Measurements from ENCODE around the gene CHMP4B.

The CHMP4B gene

DNA sequence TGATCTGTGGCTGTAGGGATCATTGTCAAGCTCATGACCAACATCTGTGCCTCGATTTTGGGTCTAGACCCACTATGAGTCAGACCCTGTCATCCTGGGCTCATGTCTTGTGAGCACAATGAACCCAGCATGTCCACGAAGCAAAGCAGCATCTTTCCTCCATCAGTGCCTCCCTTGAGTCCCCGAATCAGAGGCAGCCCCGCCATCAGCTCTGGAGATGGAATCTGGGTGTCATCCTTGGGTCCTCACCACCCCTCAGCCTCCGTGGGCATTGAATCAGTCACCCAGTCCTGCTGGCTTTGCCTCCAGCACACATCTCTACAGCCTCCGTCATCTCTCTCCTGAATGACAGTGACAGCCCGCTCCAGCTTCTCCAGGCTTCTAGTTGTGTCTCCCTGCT lies 56.9 kb downstream of the CHMP4B start:
- in situ Hi-C loops (cut with HindIII; ENCODE audit: low sequenced_read_pairs), result no loop called here
- H3K4me3 ChIP-seq (ENCODE audit: low read depth, low read length), result no peak overlapping the region
- no peak for DNase-seq (ENCODE audit: low read depth, low spot score)
- TF ChIP-seq, protein P1, sequence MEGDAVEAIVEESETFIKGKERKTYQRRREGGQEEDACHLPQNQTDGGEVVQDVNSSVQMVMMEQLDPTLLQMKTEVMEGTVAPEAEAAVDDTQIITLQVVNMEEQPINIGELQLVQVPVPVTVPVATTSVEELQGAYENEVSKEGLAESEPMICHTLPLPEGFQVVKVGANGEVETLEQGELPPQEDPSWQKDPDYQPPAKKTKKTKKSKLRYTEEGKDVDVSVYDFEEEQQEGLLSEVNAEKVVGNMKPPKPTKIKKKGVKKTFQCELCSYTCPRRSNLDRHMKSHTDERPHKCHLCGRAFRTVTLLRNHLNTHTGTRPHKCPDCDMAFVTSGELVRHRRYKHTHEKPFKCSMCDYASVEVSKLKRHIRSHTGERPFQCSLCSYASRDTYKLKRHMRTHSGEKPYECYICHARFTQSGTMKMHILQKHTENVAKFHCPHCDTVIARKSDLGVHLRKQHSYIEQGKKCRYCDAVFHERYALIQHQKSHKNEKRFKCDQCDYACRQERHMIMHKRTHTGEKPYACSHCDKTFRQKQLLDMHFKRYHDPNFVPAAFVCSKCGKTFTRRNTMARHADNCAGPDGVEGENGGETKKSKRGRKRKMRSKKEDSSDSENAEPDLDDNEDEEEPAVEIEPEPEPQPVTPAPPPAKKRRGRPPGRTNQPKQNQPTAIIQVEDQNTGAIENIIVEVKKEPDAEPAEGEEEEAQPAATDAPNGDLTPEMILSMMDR (IDR thresholded peaks at IDR 0.05; ENCODE audit: low read depth, low read length), result no peak

DNA sequence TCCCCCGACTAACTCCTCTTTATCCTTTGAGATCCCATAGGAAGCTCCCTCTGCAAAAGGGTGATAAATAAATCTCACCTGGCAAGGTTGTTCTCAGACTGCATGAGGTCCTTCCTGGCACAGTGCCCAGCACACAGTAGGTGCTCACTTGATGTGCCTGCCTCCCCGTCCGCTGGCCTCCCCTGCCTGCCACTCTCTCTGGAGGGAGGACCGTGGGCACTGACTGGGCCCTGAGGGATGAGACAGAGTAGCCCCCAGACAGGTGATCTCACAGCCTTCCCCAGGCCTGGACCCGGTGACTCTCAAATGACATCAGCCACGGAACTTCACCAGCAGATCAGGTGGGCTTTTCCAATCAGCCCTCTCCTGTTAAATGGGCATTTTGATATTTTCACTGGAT lies 57.4 kb downstream of the CHMP4B start:
- in situ Hi-C loops (cut with HindIII; ENCODE audit: low sequenced_read_pairs), result no loop called here

DNA sequence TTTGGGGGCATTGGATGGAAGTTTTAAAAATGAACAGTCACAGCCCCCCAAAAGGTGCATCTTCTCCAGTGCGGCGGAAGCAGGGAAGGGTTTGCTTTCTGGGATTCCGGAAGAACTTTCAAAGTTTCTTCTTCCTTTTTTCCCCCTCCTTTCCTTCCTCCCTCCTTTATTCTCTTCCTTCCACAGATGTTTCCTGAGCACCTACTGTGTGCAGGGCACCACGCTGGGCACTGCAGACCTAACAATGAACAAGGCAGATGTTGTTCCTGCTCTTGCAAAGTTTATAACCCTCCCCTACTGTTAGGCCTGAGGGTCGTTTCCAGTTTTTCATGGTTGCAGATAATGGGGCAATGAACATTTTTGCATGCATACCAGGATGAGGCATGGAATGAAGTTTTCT lies 58.1 kb downstream of the CHMP4B start:
- TF ChIP-seq, protein P1 (IDR thresholded peaks at IDR 0.05; ENCODE audit: low read depth, low read length), result no peak
- no peak for DNase-seq (ENCODE audit: low read depth, low spot score)
- no peak overlapping the region for H3K4me3 ChIP-seq (ENCODE audit: low read depth, low read length)
- in situ Hi-C loops (cut with HindIII; ENCODE audit: low sequenced_read_pairs), result no loop called here

More for the DNA sequence above, 57.4 kb downstream of the CHMP4B start:
- TF ChIP-seq, protein P1 (IDR thresholded peaks at IDR 0.05; ENCODE audit: low read depth, low read length), result no peak
- H3K4me3 ChIP-seq (ENCODE audit: low read depth, low read length), result no peak overlapping the region
- no peak for DNase-seq (ENCODE audit: low read depth, low spot score)

DNA sequence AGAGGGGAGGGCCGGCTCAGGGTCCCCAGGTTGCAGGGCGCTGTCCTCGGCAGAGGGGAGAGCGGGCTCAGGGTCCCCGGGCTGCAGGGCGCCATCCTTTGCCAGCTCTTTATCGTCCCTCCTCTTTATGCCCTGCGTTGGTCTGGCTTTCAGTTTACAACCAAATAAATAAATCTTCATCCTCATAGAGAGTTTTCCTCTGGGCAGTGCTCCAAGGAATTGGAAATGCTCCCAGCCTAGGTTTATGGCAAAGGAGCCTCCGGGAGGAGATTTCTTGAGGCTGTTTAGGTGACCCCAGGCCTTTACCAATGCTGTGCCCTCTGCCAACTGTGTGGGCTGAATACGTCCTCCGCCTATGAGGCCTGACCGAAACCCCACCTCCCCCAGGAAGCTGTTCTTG lies 60.2 kb downstream of the CHMP4B start:
- in situ Hi-C loops (cut with HindIII; ENCODE audit: low sequenced_read_pairs), result no loop called here
- TF ChIP-seq, protein P1 (IDR thresholded peaks at IDR 0.05; ENCODE audit: low read depth, low read length), result no peak
- no peak for DNase-seq (ENCODE audit: low read depth, low spot score)
- H3K4me3 ChIP-seq (ENCODE audit: low read depth, low read length), result no peak overlapping the region

DNA sequence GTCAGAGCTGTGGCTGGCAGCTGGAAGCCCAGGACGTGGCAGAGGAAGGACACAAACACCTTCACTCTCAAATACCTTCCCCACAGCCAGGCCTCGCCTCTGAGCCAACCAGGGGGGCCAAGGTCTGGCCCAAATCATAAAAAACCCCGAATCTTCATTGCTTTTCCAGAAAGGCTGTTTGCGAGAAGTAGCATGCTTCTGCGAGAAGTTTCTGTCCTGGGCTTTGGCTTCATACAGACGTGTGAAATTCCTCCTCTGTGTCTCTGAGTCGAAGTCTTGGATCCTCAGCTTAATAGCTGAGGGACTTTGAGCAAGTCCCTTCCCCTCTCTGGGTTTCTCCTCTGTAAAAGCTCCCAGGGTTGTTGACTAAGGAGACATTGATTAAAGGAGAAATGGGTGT lies 63.0 kb downstream of the CHMP4B start:
- no peak for DNase-seq (ENCODE audit: low read depth, low spot score)
- TF ChIP-seq, protein P1 (IDR thresholded peaks at IDR 0.05; ENCODE audit: low read depth, low read length), result no peak
- H3K4me3 ChIP-seq (ENCODE audit: low read depth, low read length), result no peak overlapping the region
- in situ Hi-C loops (cut with HindIII; ENCODE audit: low sequenced_read_pairs), result no loop called here

DNA sequence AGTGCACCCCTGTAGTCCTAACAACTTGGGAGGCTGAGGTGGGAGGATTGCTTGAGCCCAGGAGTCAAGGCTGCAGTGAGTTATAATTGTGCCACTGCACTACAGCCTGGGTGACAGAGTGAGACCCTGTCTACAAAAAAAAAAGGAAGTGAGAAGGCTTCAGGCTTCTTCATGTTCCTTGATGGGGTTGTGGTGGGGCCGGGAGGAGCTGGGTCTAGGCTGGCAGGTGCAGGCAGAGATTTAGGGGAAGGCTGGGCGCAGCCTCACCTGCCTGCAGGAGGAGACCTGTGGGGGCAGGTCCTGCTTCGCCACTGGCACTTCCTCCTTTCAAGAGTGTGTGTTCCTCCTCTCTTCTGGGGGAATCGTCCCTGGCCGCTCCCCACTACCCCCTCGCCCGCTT lies 63.9 kb downstream of the CHMP4B start:
- in situ Hi-C loops (cut with HindIII; ENCODE audit: low sequenced_read_pairs), result no loop called here
- no peak for DNase-seq (ENCODE audit: low read depth, low spot score)
- TF ChIP-seq, protein P1 (IDR thresholded peaks at IDR 0.05; ENCODE audit: low read depth, low read length), result no peak
- H3K4me3 ChIP-seq (ENCODE audit: low read depth, low read length), result no peak overlapping the region

DNA sequence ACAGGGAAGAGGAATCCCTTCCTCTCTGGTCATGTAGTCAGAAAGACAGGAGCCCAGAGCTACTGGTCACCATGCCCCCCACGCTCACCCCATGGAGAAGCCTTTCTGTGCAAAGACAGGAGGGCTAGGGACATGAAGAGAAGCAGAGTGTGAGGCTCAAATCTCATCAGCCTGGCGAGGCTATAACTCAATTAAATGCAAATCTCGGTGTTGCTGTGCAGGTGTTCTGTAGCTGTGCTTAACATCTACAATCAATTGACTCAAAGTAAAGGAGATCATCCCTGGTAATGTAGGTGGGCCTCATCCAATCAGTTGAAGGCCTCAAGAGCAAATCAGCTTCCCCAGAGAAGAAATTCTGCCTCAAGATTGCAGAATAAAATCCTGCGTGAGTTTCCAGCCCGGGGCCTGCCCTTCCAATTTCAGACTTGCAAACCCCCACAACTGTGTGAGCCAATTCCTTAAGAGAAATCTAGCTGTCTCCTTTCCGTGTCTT lies 64.4 kb downstream of the CHMP4B start:
- in situ Hi-C loops (cut with HindIII; ENCODE audit: low sequenced_read_pairs), result no loop called here
- TF ChIP-seq, protein P1 (IDR thresholded peaks at IDR 0.05; ENCODE audit: low read depth, low read length), result no peak
- no peak for DNase-seq (ENCODE audit: low read depth, low spot score)
- no peak overlapping the region for H3K4me3 ChIP-seq (ENCODE audit: low read depth, low read length)

Data from astrocyte of the spinal cord (primary cell).